SK-N-MC (cell line): ENCODE data around the gene NOP9.

Experiments
- EZH2 ChIP-seq: fragments of 200-600 bp; sonication (generic); IDR thresholded peaks from one replicate; pipeline ENCODE4 v1.6.1; 2017; ENCODE audit warnings: antibody characterized with exemption
- FOXP2 ChIP-seq: optimal IDR thresholded peaks from 2 replicates; pipeline ENCODE3; 2011; ENCODE audit warnings: mild to moderate bottlenecking, moderate library complexity; ENCODE audit not compliant: insufficient read depth; ENCODE audit errors: extremely low read length, control extremely low read depth
- POLR2AphosphoS5 ChIP-seq: IDR thresholded peaks from 2 replicates; pipeline ENCODE4 v1.6.1; 2012; ENCODE audit warnings: mild to moderate bottlenecking, low read depth, low read length, borderline replicate concordance

DNA sequence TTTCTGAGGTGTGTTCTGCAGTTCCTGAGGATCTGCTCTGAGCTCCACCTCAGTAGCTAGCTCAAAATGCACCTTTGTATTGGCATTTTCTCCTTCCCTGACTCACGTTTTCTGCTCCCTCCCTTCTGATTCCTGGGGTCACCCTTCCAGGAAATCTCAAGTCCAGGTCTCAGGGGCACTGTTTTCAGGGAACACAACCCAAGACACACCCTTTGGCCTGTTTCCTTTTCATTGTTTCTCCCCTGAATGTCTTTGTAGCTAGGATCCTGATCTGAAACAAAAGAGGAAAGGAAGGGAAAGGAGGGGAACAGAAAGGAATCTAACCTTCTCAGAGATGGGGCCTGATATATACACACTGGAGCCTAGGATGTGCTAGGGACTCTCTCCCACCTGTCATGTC, 47.5 kb downstream of the NOP9 start:
- TF ChIP-seq POLR2AphosphoS5 (no peak), EZH2 (no peak), FOXP2 (no peak)
